HEK293 (cell line): Measurements from ENCODE around the gene FGF12.

Source experiments
- CTCF ChIP-seq: fragments of 450-650 bp; formaldehyde crosslinking; IDR thresholded peaks from 2 replicates; pipeline ENCODE4 v1.5.1; 2016; ENCODE audit warnings: missing biosample characterization, missing genetic modification characterization
- HOXA7 ChIP-seq: sonication (generic); formaldehyde crosslinking; IDR thresholded peaks from 2 replicates; pipeline ENCODE4 v1.8.1; 2022; ENCODE audit warnings: missing genetic modification reagents, borderline replicate concordance
- RBAK ChIP-seq: fragments of 450-650 bp; formaldehyde crosslinking; IDR thresholded peaks from 2 replicates; pipeline ENCODE4 v1.5.1; 2016; ENCODE audit warnings: missing biosample characterization, missing genetic modification characterization
- SALL2 ChIP-seq: fragments of 450-650 bp; formaldehyde crosslinking; IDR thresholded peaks from 2 replicates; pipeline ENCODE4 v1.5.0; 2017; ENCODE audit warnings: missing biosample characterization, mild to moderate bottlenecking, missing genetic modification characterization, borderline replicate concordance
- ZIC2 ChIP-seq: fragments of 450-650 bp; formaldehyde crosslinking; IDR thresholded peaks from 2 replicates; pipeline ENCODE4 v1.5.1; 2016; ENCODE audit warnings: missing biosample characterization, missing genetic modification characterization
- ZNF280C ChIP-seq: fragments of 450-650 bp; formaldehyde crosslinking; IDR thresholded peaks from 2 replicates; pipeline ENCODE4 v1.5.1; 2016; ENCODE audit warnings: missing biosample characterization, missing genetic modification characterization
- TF ChIP-seq, protein P1 (sequence below): fragments of 450-650 bp; formaldehyde crosslinking; IDR thresholded peaks from 2 replicates; pipeline ENCODE4 v1.5.1; 2016; ENCODE audit warnings: missing biosample characterization, missing genetic modification characterization

- TF ChIP-seq CTCF (tag by site-specific recombination) (no peak), SALL2 (tag by site-specific recombination) (no peak), ZNF280C (no peak), RBAK (tag by site-specific recombination) (no peak), HOXA7 (CRISPR knock-in tag) (no peak), ZIC2 (no peak)
- TF ChIP-seq, protein P1, sequence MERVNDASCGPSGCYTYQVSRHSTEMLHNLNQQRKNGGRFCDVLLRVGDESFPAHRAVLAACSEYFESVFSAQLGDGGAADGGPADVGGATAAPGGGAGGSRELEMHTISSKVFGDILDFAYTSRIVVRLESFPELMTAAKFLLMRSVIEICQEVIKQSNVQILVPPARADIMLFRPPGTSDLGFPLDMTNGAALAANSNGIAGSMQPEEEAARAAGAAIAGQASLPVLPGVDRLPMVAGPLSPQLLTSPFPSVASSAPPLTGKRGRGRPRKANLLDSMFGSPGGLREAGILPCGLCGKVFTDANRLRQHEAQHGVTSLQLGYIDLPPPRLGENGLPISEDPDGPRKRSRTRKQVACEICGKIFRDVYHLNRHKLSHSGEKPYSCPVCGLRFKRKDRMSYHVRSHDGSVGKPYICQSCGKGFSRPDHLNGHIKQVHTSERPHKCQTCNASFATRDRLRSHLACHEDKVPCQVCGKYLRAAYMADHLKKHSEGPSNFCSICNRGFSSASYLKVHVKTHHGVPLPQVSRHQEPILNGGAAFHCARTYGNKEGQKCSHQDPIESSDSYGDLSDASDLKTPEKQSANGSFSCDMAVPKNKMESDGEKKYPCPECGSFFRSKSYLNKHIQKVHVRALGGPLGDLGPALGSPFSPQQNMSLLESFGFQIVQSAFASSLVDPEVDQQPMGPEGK (tag by site-specific recombination) = no peak
Observed at GRCh38 chr3:192262001-192262400, 465.3 kb downstream of the FGF12 start.
